ENCODE data around the gene C20orf204.
A peak's percentile ranks its signal among the peaks of the same experiment; 100 is the strongest.

The C20orf204 gene

DNA sequence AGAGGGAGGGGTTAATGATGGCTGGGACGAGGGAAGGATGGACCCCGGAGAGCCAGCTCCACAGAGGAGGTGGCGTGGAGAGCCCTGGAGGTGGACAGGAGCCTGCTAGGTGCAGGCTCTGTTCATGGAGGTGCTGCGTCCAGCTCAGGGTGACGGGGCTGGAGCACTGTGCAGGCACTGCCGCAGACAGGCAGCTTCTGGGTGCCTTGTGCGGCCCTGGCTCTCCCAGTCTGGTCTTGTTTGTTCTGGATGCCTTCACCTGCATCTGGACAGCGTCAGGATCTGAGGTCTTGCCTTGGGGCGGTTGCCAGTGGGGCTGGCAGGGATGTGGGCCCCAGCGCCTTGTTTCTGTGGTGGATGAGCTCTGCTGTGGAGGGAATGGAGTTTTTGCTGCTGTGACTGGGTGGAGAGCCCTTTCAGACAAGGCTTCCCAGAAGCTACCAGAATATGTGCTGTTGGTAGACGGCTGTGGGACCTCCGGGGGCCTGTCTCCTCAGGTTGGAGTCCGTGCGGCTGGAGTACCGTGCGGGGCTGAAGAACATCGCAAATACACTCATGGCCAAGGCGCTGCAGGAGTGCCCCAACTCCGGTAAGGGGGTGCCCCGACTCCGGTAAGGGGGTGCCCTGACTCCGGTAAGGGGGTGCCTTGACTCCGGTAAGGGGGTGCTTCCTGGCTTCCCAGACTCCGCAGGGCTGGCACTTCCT lies 7.8 kb upstream of the C20orf204 start:
- no peak for DNase-seq

- no peak for DNase-seq
Measured at GRCh38 chr20:64029293-64030117, 6.5 kb upstream of the C20orf204 start.

DNA sequence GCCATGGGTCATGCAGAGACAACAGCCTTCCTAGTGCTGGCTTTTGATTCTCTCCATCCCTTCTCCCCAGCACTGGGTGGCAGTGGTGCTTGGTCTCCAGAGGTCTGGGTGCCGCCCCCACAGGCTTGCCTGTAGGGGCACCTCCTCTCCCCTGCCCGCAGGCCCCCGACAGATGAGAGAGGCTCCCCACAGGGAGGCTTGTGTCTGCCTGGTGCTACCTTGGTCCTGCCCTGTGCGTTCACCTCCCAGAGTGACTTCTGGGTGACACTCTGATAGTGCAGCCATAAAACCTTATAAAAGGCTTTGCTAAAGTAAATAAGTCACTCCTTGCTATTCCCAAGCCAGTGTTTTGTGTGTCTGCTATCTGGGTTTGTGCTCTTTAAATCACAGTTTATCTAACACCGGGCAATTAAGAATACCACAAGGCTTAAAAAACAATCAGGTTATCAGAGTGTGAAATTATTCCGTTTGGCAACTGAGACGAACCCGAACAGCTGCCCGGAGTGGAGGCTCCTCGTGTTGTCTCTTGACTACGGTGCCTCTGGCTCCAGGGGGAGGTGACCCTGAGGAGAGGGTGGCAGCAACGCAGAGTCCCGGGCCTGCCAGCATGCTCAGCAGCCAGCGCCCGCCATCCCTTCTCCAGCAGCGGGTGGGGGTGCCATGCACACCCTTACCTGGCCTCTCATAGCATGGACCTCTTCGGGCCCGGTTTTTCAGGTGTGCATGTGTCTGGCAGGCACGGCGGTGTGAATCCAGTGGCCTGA lies 5.4 kb upstream of the C20orf204 start:
- no peak for DNase-seq

DNA sequence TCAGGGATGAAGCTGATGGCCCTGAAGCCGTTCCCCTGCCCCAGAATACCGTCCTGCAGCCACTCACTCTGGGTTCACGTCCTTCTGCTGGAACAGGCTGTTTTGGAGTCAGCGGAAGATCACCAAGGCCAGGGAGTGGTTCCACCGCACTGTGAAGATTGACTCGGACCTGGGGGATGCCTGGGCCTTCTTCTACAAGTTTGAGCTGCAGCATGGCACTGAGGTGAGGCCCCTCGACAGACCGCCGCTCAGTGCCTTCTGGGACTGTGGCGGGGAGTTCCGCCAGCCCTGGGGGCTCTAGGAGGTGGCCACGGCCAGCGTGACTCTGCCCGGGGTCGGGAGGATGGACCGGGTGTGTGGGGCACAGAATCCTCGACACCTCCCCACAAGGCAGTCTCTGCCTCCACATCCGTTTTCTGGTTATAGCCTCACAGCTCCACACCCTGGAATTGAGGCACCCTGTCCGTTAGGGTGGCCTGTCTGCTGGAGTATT lies 4.1 kb upstream of the C20orf204 start:
- DNase-seq: no peak

GRCh38 chr20:64032706-64033624 lies 3.0 kb upstream of the C20orf204 start:
- DNase-seq: no peak

GRCh38 chr20:64033981-64034493 lies 1.9 kb upstream of the C20orf204 start:
- no peak for DNase-seq

DNA sequence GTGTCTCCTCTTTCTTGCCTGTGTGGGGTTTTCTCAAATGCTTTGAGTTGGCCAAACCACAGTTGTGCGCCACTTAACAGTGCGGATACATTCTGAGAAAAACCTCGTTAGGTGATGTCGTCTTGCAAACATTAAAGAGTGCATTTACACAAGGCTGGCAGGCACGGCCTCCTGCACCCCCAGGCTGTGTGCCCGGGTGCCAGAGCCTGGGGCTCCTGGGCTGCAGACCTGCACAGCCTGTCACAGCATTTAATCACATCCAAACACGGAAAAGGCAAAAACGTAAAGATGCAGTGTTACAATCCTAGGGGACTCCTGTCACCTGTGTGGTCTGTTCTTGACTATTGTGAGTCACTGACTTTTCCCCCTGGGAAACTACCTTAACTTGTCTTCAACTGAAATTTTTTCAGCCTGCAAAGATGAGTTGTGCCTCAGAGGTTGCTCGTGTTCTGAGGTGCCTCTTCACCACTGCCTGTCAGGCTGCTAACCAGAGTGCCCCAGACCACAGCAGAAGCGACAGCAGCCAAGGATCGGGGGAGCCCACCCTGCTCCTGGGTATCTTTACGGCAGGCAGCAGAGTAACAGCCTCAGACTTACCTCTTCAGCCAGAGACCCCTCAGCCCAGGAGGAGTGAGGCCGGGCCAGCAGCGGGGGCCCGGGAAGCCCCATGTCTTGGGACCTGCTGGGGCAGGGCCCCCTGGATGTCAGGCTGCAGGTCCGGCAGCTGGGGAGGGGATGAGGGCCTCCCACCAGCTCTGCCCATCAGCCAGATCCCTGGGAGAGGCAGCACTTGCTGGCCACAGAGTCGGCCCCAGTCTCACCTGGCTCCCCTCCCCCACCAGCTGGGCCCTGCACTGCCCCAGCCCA lies 683 bp upstream of the C20orf204 start:
- no peak for DNase-seq

DNA sequence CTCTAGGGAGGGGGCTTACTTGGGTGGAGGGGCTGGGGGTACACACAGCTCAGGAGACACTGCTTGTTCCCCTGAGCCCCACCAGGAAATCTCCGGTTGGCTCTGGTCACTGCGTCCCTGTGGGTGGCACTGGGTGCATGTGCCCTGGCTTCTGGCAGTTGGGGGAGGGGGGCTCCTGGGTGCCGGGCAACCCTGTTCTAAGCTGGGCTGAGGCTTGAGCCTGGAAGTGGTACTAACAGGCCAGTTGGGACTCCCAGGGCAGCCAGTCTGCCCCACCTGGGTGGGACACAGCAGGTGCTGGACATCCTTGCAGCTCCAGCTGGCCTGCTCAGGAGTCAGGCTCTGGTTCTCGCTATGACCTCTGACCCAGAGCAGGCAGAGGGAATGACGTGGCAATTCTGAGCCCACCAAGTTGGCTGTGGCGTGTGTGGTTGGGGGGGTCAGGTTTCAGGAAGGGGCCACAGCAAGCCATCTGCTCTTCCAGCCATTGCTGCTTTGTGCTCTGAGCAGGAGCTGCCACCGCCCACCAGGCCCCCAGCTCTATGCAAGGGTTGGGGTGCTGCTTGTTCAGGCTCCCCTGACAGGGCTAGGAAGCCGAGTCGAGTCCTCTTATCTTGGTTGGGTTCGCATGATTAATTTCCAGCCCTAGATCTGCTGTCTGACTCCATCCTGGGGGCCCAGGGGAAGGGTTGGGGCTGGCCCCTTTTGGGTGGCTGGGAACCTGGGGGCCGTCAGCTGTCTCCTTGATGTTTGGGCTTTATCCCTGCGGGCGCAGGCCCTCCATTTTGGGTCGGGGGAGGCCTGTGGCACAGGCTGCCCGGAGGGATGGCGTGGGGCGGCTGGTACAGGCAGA lies 590 bp downstream of the C20orf204 start:
- DNase-seq: no peak

- DNase-seq: no peak
Measured at GRCh38 chr20:64037199-64037497, 1.2 kb downstream of the C20orf204 start.

GRCh38 chr20:64037498-64038213 lies 1.7 kb downstream of the C20orf204 start:
- no peak for DNase-seq

DNA sequence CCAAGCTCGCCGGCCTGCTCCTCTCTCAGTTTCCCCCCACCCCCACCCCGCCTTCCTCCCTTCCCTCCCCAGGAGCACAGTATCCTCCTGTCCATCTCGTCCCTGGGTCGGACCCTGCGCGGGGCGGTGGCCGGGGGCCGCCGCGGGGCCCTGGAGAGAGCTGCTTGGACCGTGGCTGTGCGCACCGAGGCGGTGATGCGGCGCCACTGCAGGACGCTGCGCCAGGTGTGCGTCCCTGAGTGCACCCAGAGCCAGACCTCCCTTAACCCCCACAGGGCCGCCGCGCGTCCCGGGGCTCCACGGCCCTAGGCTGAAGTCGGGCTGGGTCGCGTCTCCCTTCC lies 2.2 kb downstream of the C20orf204 start:
- DNase-seq: no peak

DNA sequence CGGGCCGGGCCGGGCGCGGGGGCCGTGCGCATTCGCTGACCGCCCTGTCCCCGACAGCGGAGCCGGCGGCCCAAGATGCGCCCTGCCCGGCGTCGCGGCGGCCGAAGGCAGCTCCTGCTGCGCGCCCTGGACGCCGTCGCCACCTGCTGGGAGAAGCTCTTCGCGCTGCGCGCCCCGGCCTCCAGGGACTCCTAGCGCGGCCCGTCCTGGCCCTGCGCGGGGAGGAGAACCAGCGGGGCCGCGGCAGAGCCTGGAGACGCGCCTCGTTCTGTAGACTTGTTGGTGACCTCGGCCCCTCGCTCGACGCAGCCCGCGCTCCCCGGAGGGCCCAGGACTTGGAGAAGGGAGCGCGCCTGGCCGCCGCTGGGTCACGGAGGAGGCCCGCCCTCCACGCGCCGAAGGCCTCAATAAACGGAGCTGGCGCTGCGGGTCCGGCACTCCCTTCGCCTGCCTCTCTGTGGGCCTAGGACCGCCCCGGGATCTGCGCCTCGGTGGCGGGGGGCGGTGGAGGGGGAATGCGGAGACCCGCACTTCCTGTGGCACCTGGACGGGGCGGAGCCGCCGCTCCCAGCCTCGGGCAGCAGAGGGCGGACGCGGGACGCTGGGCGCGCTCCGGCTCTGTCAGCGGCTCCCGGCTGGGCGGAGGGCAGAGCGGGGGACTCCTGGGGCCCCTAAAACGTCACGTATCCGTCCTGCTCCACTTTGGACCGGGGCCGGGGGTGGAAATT lies 2.7 kb downstream of the C20orf204 start:
- DNase-seq: peak; percentile 49

GRCh38 chr20:64039293-64040160 lies 3.5 kb downstream of the C20orf204 start:
- DNase-seq: no peak

DNA sequence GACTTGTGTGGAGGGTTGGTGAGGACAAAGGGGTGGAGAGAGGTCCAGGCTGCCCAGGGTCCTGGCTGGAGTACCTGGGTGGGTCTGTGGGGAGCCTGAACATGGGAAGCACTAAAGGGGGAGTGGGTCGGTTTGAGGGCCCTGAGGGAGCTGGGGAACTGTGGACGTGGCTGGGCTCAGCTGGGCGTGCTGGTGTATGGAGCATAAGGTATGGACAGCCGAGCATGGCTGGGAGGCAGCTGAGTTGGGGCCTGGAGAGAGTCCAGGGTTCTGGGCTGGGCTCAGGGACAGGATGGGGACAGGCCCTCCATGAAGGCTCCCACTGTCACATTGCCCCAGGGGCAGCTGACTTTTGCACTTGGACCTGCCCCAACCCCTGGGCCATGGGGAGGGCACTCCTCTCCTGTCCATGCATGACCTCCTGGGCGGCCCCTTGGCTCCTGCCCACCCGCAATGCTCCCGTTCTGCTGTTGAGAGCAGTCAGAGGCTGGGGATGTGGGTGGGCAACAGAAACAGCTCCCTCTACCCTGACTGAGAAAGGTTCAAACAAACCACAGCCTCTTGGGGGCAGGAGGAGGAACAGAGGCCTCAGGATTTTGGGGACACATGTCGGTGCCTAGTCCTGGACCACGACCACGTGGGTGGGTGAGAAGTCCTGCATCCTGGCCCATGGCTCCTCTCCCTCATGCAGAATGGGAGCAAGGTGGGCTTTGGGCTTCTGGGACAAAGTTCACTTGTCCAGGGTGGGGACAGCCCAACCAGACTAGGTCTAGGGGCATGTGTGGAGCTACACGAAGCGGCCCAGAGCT lies 4.5 kb downstream of the C20orf204 start:
- no peak for DNase-seq

DNA sequence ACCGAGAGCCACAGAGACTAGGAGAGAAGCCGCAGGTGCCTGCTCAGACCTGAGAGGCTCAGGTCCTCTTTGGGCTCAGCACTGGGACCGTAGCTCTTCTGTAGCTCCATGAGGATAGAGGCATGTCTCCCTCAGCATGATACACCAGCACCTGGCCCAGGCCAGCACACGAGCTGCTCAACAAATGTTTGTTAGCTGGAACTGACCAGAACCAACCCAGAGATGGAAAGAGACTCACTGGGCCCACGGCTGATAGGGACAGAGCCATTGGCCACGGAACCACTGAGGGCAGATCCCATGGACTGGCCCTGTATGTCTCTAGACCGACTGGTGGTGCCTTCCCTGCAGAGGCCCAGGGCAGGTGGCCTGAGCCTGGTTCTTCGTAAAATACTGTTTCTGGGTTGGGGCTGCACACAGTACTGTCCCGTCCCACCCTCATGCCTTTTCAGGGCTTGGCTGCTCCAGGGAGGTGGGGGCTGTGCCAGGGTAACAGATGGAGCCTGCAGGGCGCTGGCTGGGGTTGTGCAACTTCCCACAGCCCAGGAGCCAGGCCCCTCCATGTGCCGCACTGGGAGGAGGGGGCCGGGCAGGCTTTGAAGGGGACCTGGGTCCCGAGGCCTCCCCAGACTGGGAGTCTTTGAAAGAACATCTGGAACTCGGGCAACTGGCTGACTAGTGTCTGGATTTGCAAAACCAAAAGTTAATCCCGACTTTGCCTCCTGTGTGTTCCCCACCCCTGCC lies 5.2 kb downstream of the C20orf204 start:
- no peak for DNase-seq

DNA sequence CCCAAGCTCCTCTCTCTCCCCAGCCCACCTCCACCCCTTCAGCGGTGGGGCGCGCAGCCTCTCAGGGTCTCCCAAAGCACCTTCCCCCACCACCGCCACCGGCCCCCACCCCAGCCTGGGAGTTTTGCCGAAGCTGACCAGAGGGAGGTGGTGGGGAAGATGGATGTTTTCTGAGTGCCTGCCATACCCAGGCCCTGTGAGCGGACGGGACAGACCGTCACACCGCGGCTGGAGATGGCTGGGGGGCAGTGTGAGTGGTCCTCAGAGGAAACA lies 5.7 kb downstream of the C20orf204 start:
- no peak for DNase-seq

All from activated gamma-delta T cell (primary cell).